GM12878 (cell line): ENCODE measurements around the gene CLTCL1. TPM values are rescaled to one million over a fixed set of nuclear protein-coding genes. Genes with fewer than 3 reads are reported as not detected.
A peak's percentile ranks its signal among the peaks of the same experiment; 100 is the strongest.

ENCODE experiments used
- CEBPB ChIP-seq, 2 experiments: fragments of 150-350 bp in 1 of 2; IDR thresholded peaks; 2 replicates each; pipeline ENCODE4 v1.6.1; 2012 to 2014; ENCODE audit warnings: low read depth in 2 of 2, low read length in 2 of 2, borderline replicate concordance in 1 of 2, inconsistent platforms in 1 of 2
- CHD2 ChIP-seq: IDR thresholded peaks from 2 replicates; pipeline ENCODE4 v1.6.1; 2011; ENCODE audit warnings: low read depth, low read length, improper control_type of control experiment, borderline replicate concordance
- CREM ChIP-seq: IDR thresholded peaks from 2 replicates; pipeline ENCODE4 v1.6.1; 2014; ENCODE audit warnings: antibody characterized with exemption, low read depth
- EP300 ChIP-seq, 2 experiments: fragments of 150-350 bp in 1 of 2; IDR thresholded peaks; 2 replicates each; pipeline ENCODE4 v1.6.1; 2011 to 2012; ENCODE audit warnings: low read depth in 2 of 2, low read length in 2 of 2, borderline replicate concordance in 1 of 2, improper control_type of control experiment in 1 of 2, inconsistent platforms in 1 of 2; ENCODE audit not compliant: control insufficient read depth in 1 of 2
- HCFC1 ChIP-seq: fragments of 150-350 bp; IDR thresholded peaks from 2 replicates; pipeline ENCODE4 v1.6.1; 2014; ENCODE audit warnings: low read length
- IKZF1 ChIP-seq: fragments of 450-650 bp; conservative IDR thresholded peaks from 2 replicates; pipeline ENCODE4 v1.6.1; 2017; ENCODE audit warnings: antibody characterized with exemption, mild to moderate bottlenecking
- JUNB ChIP-seq: IDR thresholded peaks from 2 replicates; pipeline ENCODE4 v1.6.1; 2016; ENCODE audit warnings: antibody characterized with exemption, mild to moderate bottlenecking
- MYB ChIP-seq: fragments of 150-350 bp; IDR thresholded peaks from 2 replicates; pipeline ENCODE4 v1.6.1; 2014; ENCODE audit warnings: mild to moderate bottlenecking, low read depth, low read length, borderline replicate concordance
- RAD51 ChIP-seq: fragments of 450-650 bp; IDR thresholded peaks from 2 replicates; pipeline ENCODE4 v1.6.1; 2016; ENCODE audit warnings: moderate library complexity, mild to moderate bottlenecking, inconsistent platforms
- RB1 ChIP-seq: fragments of 450-650 bp; formaldehyde crosslinking; IDR thresholded peaks from 2 replicates; pipeline ENCODE4 v1.6.1; 2017; ENCODE audit warnings: mild to moderate bottlenecking, borderline replicate concordance
- RUNX3 ChIP-seq: IDR thresholded peaks from 2 replicates; pipeline ENCODE4 v1.6.1; 2012; ENCODE audit warnings: low read length, inconsistent platforms
- TAF1 ChIP-seq: IDR thresholded peaks from 2 replicates; pipeline ENCODE4 v1.6.1; 2011; ENCODE audit warnings: mild to moderate bottlenecking, low read depth, low read length, borderline replicate concordance
- YBX1 ChIP-seq: fragments of 450-650 bp; IDR thresholded peaks from 2 replicates; pipeline ENCODE4 v1.6.1; 2016; ENCODE audit warnings: antibody characterized with exemption
- ZNF274 ChIP-seq: IDR thresholded peaks from one replicate; pipeline ENCODE4 v1.8.0; 2011; ENCODE audit not compliant: insufficient read length, insufficient read depth
- polyA plus RNA-seq, 11 experiments: library from polyadenylated mRNA; depleted of rRNA in 4 of 11; unstranded in 6 of 11; stranded (reverse) in 5 of 11; fragments of >200 nt; fragmentation: Nextera tagmentation in 4 of 11; fragmentation: Illumina TruSeq in 1 of 11; extraction: Ambion mirVana in 4 of 11; extraction: Trizol in 1 of 11; gene quantifications; 1 replicate in 1 of 11; 2 replicates in 10 of 11; pipeline versions ENCODE4 v1.2.1 to v1.2.3, GENCODE V29; 2011 to 2016; ENCODE audit warnings: inconsistent platforms in 2 of 11, missing spikeins in 2 of 11, low read depth in 1 of 11
- total RNA-seq, 4 experiments: library from RNA; depleted of rRNA in 3 of 4; stranded (reverse); fragments of >200 nt in 3 of 4; fragmentation: Illumina TruSeq in 1 of 4; extraction: Trizol in 1 of 4; gene quantifications; 2 replicates each; pipeline versions ENCODE4 v1.2.1 to v1.2.3, GENCODE V29; 2013 to 2021
- TF ChIP-seq, protein P1 (sequence below): fragments of 450-650 bp; IDR thresholded peaks from 2 replicates; pipeline ENCODE4 v1.6.1; 2014; ENCODE audit warnings: mild to moderate bottlenecking
- TF ChIP-seq, protein P2 (sequence below): IDR thresholded peaks from 2 replicates; pipeline ENCODE4 v1.6.1; 2012; ENCODE audit warnings: low read depth, low read length, improper control_type of control experiment
- TF ChIP-seq, protein P3 (sequence below): fragments of 450-650 bp; conservative IDR thresholded peaks from 2 replicates; pipeline ENCODE4 v1.6.1; 2017; ENCODE audit warnings: mild to moderate bottlenecking, moderate library complexity
- TF ChIP-seq, protein P4 (sequence below): fragments of 450-650 bp; IDR thresholded peaks from 2 replicates; pipeline ENCODE4 v1.6.1; 2017; ENCODE audit warnings: mild to moderate bottlenecking
- TF ChIP-seq, protein P5 (sequence below): fragments of 150-350 bp; IDR thresholded peaks from 2 replicates; pipeline ENCODE4 v1.6.1; 2016; ENCODE audit warnings: low read depth, low read length

The CLTCL1 gene
- total and polyA plus RNA-seq, 10 of the 15 experiments (the other 5 are each of a cell fraction or from before 2014, with no cell fraction given) = under 0.01 to 0.35 (median 0.12) TPM; not detected in 2

DNA sequence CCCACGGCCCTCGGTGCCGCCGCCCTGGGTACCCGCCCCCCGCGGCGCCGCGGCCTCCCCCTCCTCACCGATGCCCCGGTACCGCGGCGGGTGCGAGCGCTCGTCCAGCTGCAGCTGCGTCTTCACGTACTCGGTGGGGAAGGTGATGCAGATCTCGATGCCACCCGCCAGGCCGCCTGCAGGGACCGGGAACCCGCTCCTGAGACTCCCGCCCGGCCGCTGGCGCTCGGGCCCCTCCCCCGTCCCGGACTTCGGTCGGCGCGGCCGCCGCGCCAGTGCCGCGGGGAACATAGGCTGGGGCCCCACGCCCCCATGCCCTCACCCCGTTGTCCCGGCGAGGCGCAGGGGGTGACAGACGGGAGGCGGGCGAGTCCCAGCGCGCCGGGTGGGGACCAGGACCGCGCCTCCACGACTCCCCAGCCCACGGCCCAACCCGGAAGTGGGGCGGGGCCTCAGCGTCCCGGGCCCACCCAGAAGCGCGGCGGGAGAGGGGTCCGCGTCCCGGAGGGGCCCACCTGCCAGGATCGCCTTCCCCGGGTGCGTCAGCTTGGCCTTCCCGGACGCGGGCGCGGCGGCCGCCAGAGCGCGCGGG is 113.4 kb downstream of the CLTCL1 start (continued):
- TF ChIP-seq, protein P1, sequence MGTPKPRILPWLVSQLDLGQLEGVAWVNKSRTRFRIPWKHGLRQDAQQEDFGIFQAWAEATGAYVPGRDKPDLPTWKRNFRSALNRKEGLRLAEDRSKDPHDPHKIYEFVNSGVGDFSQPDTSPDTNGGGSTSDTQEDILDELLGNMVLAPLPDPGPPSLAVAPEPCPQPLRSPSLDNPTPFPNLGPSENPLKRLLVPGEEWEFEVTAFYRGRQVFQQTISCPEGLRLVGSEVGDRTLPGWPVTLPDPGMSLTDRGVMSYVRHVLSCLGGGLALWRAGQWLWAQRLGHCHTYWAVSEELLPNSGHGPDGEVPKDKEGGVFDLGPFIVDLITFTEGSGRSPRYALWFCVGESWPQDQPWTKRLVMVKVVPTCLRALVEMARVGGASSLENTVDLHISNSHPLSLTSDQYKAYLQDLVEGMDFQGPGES = 0 out of 2 replicates have a peak, but pooled peaks have one; percentile 11
- TF ChIP-seq ZNF274 (no peak), JUNB (no peak), YBX1 (no peak), RB1 (0 out of 2 replicates have a peak, but pooled peaks have one; percentile 53), MYB (no peak), IKZF1 (peak; percentile 68), RAD51 (no peak), RUNX3 (no peak), CHD2 (no peak), HCFC1 (no peak), TAF1 (peak; percentile 11; the same call in 1 of the 2 replicates), CREM (no peak), CEBPB (IDR thresholded peaks at IDR 0.05; ENCODE audit: borderline replicate concordance in 1 of 2, low read depth in 2 of 2, low read length in 2 of 2) (no peak), EP300 (IDR thresholded peaks at IDR 0.05; ENCODE audit: borderline replicate concordance in 1 of 2, control insufficient read depth in 1 of 2, low read depth in 2 of 2, low read length in 2 of 2) (no peak)
- TF ChIP-seq, protein P2, sequence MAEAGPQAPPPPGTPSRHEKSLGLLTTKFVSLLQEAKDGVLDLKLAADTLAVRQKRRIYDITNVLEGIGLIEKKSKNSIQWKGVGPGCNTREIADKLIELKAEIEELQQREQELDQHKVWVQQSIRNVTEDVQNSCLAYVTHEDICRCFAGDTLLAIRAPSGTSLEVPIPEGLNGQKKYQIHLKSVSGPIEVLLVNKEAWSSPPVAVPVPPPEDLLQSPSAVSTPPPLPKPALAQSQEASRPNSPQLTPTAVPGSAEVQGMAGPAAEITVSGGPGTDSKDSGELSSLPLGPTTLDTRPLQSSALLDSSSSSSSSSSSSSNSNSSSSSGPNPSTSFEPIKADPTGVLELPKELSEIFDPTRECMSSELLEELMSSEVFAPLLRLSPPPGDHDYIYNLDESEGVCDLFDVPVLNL = no peak
- TF ChIP-seq, protein P3, sequence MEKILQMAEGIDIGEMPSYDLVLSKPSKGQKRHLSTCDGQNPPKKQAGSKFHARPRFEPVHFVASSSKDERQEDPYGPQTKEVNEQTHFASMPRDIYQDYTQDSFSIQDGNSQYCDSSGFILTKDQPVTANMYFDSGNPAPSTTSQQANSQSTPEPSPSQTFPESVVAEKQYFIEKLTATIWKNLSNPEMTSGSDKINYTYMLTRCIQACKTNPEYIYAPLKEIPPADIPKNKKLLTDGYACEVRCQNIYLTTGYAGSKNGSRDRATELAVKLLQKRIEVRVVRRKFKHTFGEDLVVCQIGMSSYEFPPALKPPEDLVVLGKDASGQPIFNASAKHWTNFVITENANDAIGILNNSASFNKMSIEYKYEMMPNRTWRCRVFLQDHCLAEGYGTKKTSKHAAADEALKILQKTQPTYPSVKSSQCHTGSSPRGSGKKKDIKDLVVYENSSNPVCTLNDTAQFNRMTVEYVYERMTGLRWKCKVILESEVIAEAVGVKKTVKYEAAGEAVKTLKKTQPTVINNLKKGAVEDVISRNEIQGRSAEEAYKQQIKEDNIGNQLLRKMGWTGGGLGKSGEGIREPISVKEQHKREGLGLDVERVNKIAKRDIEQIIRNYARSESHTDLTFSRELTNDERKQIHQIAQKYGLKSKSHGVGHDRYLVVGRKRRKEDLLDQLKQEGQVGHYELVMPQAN = no peak; the same call in none of the 2 replicates
- TF ChIP-seq, protein P4, sequence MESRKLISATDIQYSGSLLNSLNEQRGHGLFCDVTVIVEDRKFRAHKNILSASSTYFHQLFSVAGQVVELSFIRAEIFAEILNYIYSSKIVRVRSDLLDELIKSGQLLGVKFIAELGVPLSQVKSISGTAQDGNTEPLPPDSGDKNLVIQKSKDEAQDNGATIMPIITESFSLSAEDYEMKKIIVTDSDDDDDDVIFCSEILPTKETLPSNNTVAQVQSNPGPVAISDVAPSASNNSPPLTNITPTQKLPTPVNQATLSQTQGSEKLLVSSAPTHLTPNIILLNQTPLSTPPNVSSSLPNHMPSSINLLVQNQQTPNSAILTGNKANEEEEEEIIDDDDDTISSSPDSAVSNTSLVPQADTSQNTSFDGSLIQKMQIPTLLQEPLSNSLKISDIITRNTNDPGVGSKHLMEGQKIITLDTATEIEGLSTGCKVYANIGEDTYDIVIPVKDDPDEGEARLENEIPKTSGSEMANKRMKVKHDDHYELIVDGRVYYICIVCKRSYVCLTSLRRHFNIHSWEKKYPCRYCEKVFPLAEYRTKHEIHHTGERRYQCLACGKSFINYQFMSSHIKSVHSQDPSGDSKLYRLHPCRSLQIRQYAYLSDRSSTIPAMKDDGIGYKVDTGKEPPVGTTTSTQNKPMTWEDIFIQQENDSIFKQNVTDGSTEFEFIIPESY = no peak
- TF ChIP-seq, protein P5, sequence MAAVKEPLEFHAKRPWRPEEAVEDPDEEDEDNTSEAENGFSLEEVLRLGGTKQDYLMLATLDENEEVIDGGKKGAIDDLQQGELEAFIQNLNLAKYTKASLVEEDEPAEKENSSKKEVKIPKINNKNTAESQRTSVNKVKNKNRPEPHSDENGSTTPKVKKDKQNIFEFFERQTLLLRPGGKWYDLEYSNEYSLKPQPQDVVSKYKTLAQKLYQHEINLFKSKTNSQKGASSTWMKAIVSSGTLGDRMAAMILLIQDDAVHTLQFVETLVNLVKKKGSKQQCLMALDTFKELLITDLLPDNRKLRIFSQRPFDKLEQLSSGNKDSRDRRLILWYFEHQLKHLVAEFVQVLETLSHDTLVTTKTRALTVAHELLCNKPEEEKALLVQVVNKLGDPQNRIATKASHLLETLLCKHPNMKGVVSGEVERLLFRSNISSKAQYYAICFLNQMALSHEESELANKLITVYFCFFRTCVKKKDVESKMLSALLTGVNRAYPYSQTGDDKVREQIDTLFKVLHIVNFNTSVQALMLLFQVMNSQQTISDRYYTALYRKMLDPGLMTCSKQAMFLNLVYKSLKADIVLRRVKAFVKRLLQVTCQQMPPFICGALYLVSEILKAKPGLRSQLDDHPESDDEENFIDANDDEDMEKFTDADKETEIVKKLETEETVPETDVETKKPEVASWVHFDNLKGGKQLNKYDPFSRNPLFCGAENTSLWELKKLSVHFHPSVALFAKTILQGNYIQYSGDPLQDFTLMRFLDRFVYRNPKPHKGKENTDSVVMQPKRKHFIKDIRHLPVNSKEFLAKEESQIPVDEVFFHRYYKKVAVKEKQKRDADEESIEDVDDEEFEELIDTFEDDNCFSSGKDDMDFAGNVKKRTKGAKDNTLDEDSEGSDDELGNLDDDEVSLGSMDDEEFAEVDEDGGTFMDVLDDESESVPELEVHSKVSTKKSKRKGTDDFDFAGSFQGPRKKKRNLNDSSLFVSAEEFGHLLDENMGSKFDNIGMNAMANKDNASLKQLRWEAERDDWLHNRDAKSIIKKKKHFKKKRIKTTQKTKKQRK = no peak
